HG03095 (cell line): ENCODE measurements around the gene DCTN2.
"Not testable (repeated sequence)": the region's sequence is repeated elsewhere in the genome, so short reads cannot be mapped to it uniquely, and the experiment has no call there.

Source experiments
- ATAC-seq: cut with Tn5 transposase; IDR thresholded peaks from one replicate; pipeline ENCODE4 v1.9.1; 2021; ENCODE audit warnings: moderate library complexity; ENCODE audit not compliant: unreplicated experiment

Gene DCTN2

DNA sequence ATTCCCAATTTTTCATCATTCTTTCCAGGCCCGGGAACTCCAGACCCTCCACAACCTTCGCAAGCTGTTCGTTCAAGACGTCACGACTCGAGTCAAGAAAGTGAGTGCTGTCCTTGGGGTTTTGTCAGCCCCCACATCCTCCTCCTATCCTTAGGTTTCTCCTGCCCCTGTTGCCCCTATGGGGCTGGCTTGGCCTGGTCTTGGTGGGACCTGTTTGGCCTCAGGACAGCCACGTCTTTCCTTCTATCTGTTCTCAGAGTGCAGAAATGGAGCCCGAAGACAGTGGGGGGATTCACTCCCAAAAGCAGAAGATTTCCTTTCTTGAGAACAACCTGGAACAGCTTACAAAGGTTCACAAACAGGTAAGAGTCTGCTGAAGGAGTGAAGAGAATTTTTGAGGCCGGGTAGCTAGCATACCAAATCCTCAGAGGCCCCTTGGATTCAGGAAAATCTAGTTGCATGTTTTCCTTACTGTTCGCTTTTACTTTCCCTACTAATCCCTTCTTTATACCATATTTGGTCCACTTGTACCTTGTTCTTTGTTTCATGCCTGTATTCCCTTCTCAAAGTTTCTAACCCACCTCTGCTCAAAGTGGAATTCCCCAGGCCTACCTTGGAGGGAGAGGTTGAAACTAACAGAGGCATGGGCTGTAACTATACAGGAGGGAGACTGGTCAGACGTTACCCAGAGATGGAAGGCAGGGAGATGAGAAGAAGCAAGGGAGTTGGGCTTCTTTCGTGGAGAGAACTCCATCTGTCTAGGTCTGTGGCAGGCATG is 31.2 kb upstream of the DCTN2 start:
- ATAC-seq = no peak

GRCh38 chr12:57576613-57577160 is 29.7 kb upstream of the DCTN2 start:
- ATAC-seq = no peak

GRCh38 chr12:57575771-57576612 is 29.0 kb upstream of the DCTN2 start:
- ATAC-seq = no peak

DNA sequence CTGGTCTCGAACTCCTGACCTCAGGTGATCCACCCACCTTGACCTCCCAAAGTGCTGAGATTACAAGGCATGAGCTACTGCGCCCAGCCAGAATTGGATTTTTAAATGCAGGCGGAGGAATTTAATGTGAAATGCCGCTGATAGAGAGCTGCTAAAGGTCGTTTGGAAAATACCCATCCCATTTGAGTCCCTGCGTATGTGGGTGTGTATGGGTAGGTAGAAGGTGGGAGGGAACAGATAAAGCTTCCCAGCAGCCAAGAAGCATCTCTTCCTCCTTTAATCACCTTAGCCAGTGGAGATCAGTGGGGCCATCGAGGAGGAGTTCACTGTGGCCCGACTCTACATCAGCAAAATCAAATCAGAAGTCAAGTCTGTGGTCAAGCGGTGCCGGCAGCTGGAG is 27.8 kb upstream of the DCTN2 start:
- no peak for ATAC-seq

DNA sequence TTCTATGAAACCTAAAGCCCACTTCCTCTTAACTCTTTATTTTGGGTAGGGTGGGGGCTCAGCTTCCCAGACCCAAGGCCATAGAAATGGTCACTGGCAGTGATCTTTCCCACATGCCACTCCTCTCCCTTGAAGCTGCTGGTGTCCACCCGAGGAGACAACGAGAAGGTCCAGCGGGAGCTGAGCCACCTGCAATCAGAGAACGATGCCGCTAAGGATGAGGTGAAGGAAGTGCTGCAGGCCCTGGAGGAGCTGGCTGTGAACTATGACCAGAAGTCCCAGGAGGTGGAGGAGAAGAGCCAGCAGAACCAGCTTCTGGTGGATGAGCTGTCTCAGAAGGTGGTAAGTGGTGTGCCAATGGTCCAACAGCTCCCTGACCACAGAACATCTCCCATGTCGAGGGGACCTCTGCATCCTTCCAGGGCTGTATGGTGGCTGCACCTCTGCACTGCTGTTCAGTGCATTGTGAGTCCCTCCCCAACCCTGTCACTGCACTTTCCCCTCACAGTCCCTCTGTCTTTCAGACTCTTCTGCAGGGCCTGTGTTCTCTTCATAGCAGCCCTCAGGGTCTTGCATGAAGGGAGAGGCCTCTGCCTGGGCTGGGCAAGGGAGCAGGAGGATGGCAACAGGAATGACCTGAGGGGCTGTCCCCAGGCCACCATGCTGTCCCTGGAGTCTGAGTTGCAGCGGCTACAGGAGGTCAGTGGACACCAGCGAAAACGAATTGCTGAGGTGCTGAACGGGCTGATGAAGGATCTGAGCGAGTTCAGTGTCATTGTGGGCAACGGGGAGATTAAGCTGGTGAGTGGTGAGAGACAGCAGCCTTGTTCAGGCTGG is 25.2 kb upstream of the DCTN2 start:
- ATAC-seq = no peak

GRCh38 chr12:57570438-57570837 is 23.4 kb upstream of the DCTN2 start:
- ATAC-seq = not testable (repeated sequence)

GRCh38 chr12:57569858-57570257 is 22.9 kb upstream of the DCTN2 start:
- ATAC-seq = no peak

DNA sequence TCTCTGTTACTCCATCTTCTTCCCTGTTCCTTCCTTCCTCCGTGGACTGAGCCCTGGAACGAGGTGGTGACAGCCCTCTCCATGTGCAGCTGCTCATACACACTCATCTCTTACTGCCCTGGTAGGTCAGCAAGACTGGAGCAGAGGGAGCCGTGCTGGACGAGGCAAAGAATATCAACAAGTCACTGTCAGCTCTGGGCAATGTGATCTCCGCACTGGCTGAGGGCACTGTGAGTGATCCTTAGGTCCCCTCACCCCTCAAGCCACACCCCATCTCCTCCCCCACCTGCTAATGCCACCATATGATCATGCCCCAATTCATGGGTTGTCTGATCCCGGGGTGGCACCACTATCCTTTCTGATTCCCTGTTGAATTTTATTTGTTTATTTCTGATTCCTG is 21.8 kb upstream of the DCTN2 start:
- no peak for ATAC-seq

- ATAC-seq = no peak
These were observed 17.3 kb upstream of the DCTN2 start for GRCh38 chr12:57564178-57564740.

GRCh38 chr12:57563358-57563757 is 16.4 kb upstream of the DCTN2 start:
- no peak for ATAC-seq

DNA sequence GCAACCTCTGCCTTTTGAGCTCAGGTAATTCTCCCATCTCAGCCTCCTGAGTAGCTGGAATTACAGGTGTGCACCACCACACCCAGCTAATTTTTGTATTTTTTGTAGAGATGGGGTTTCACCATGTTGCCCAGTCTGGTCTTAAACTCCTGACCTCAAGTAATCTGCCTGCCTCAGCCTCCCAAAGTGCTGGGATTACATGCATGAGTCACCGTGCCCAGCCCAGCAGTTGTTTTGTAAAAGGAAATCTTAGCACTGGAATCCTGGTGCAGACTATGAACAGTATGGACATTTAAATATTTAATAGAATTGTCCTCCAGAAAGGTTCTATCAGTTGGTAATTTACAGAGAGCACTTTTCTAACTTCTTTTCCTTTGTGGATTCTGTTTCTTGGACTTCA is 14.1 kb upstream of the DCTN2 start:
- not testable (repeated sequence) for ATAC-seq

GRCh38 chr12:57560516-57560915 is 13.5 kb upstream of the DCTN2 start:
- ATAC-seq = no peak

DNA sequence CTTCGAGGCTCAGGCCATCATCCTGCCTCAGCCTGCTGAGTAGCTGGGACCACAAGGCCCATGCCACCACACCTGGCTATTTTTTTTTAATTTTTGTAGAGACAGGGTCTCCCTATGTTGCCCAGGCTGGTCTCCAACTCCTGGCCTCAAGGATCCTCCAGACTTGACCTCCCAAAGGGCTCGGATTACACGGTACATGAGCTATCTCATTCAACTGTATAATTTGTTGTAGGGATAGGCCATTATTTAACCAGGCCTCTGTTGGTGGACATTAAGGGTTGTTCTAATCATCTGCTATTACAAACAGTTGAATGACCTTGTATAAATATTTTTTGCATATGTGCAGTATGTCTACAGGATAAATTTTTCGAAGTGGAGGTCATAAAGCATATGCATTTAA is 11.9 kb upstream of the DCTN2 start:
- no peak for ATAC-seq

- ATAC-seq = no peak
These were observed 7.9 kb upstream of the DCTN2 start for GRCh38 chr12:57554897-57555296.

DNA sequence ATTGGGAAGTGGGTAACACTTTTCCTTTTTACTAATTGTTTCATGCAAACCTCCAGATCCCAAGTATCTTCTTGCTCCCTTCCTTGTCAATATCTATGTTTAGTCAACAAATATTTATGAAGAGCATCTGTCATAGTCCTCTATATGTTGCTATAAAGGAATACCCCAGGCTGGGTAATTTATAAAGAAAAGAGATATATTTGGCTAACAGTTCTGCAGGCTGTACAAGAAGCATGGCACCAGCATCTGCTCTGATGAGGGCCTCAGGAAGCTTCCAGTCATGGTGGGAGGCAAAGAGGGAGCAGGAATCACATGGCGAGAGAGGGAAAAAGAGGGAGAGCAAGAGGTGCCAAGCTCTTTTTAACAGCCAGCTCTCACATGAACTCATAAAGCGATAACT is 7.5 kb upstream of the DCTN2 start:
- no peak for ATAC-seq

DNA sequence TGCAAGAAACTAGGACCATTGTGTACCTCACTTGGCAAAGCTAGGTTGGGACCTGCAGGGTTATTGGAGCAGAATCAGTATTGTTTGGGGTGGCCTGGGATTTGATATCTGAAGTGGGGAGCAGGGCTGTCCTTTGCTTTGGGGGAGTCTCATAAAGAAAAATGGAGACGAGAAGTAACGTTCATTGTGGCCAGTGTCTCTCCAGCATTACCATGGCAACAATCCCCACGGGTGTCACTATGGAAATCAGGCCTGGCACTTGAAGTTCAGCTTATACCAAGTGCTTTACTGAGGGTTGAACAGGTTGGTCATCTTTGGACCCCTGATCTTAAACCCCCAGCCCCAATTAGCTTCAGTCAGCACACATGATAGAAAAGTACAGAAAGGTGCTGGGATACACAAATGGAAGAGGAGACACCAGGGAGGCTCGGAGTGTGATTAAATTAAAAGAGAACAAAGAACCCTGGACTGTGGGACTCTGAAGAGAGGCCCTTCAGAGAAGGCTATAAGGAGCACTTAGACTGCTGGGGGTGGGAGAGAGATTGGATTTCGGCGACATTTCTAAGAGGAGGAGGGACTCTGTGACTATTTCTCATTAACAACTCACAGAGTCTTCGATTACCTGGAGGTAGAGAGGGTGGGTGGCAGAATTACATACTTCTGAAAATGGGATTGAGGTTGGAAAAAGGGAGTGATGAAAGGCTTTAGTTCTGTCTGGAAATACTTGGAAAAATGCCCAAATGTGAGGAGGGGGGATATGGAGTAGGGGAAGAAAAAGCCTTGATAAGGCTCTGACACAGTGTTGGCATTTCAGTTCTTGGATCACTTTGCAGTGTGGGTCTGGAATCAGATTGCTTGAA is 6.6 kb upstream of the DCTN2 start:
- ATAC-seq = no peak

- no peak for ATAC-seq
These were observed 5.9 kb upstream of the DCTN2 start for GRCh38 chr12:57552835-57553313.

DNA sequence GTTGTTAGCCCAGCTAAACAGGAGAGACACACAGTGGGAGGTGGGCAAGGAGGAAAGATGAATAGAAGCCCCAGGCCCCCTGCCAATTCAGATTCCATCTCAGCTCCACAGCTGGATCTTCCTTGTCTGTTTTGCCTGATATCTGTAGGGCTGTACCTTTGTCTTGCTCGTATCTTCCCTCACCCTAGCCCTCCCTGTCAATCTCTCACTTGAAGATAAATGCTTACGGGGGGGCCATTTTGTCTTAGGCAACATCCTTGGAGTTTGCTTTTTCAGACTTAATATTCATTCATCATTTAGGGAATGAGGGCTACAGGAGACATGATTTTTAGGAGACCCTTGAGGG is 5.3 kb upstream of the DCTN2 start:
- no peak for ATAC-seq

- ATAC-seq = no peak
These were observed 4.8 kb upstream of the DCTN2 start for GRCh38 chr12:57551637-57552305.
